SU-DHL-6 (cell line): ENCODE data around the gene ABHD3.

Source experiments
- CTCF ChIP-seq: fragments of 200-600 bp; sonication (generic); IDR thresholded peaks from one replicate; pipeline ENCODE4 v1.5.1; 2017; ENCODE audit warnings: antibody characterized with exemption, mild to moderate bottlenecking, low read length, moderate library complexity; ENCODE audit not compliant: insufficient read depth, poor library complexity, severe bottlenecking
- EZH2phosphoT487 ChIP-seq: fragments of 200-600 bp; sonication (generic), shearing (Covaris generic); conservative IDR thresholded peaks from 2 replicates; pipeline ENCODE4 v1.6.1; 2018; ENCODE audit warnings: mild to moderate bottlenecking, antibody characterized with exemption, low read length, moderate library complexity, mixed read lengths

- TF ChIP-seq CTCF (no peak), EZH2phosphoT487 (no peak)
These were observed 65.8 kb downstream of the ABHD3 start for GRCh38 chr18:21638822-21639221.
